Common myeloid progenitor, CD34-positive (primary cell): Measurements from ENCODE around the gene MPV17L2.

Source experiments
- CTCF ChIA-PET: fragments of 350-600 bp; sonication (Branson Sonifier 250); formaldehyde crosslinking; loops from one replicate; lab custom pipeline; 2021; ENCODE audit warnings: antibody characterized with exemption; lab: Charles Lee
- POLR2A ChIA-PET: fragments of 350-600 bp; sonication (Branson Sonifier 250); formaldehyde crosslinking; loops from one replicate; lab custom pipeline; 2021; ENCODE audit warnings: antibody characterized with exemption; lab: Charles Lee
- DNase-seq, 3 donors: peaks; one replicate each; pipeline versions ENCODE4 v3.0.0 to v3.0.0-alpha.2; 2013
- H3K27ac ChIP-seq, 2 experiments: 1 replicate in 1 of 2; 2 replicates in 1 of 2; pipeline ENCODE4 v1.7.0; 2013; ENCODE audit warnings: inconsistent platforms in 2 of 2, low read length in 2 of 2, mild to moderate bottlenecking in 2 of 2, low read depth in 1 of 2, moderate library complexity in 1 of 2; ENCODE audit not compliant: severe bottlenecking in 2 of 2, insufficient read depth in 1 of 2, poor library complexity in 1 of 2
- H3K27me3 ChIP-seq, 5 experiments: replicated peaks in 2 of 5; 1 replicate in 3 of 5; 2 replicates in 2 of 5; pipeline versions ENCODE4 v1.6.1 to v1.7.0; 2013; ENCODE audit warnings: low read length in 4 of 5, mild to moderate bottlenecking in 2 of 5, moderate library complexity in 2 of 5, inconsistent platforms in 1 of 5; ENCODE audit not compliant: insufficient read depth in 5 of 5, control insufficient read depth in 4 of 5
- H3K36me3 ChIP-seq, 4 experiments: 1 replicate in 2 of 4; 2 replicates in 2 of 4; pipeline versions ENCODE4 v1.6.1 to v1.7.0; 2013; ENCODE audit warnings: low read length in 3 of 4, control low read depth in 1 of 4, mild to moderate bottlenecking in 1 of 4; ENCODE audit not compliant: control insufficient read depth in 4 of 4, insufficient read depth in 4 of 4
- H3K4me1 ChIP-seq, 4 experiments: 1 replicate in 3 of 4; 2 replicates in 1 of 4; pipeline versions ENCODE4 v1.6.1 to v1.7.1; 2013; ENCODE audit warnings: low read length in 3 of 4, mild to moderate bottlenecking in 3 of 4, control low read depth in 1 of 4, inconsistent platforms in 1 of 4, moderate library complexity in 1 of 4; ENCODE audit not compliant: control insufficient read depth in 4 of 4, insufficient read depth in 4 of 4; ENCODE audit errors: control extremely low read depth in 1 of 4
- H3K4me3 ChIP-seq, 7 experiments: 1 replicate in 4 of 7; 2 replicates in 3 of 7; pipeline versions ENCODE4 v1.5.1 to v1.7.0; 2013; ENCODE audit warnings: mild to moderate bottlenecking in 7 of 7, low read length in 6 of 7, moderate library complexity in 6 of 7, inconsistent platforms in 2 of 7, low read depth in 2 of 7, control low read depth in 1 of 7; ENCODE audit not compliant: insufficient read depth in 4 of 7, control insufficient read depth in 1 of 7; ENCODE audit errors: extremely low read depth in 1 of 7
- H3K9me3 ChIP-seq, 5 experiments: 1 replicate in 4 of 5; 2 replicates in 1 of 5; pipeline versions ENCODE4 v1.6.1 to v1.7.1; 2013; ENCODE audit warnings: low read length in 4 of 5, mild to moderate bottlenecking in 2 of 5, inconsistent platforms in 1 of 5, low read depth in 1 of 5, moderate library complexity in 1 of 5; ENCODE audit not compliant: control insufficient read depth in 4 of 5, insufficient read depth in 2 of 5; ENCODE audit errors: control extremely low read depth in 1 of 5
- WGBS: methylation state at CpG from one replicate; pipeline ENCODE4 v1.1.5; 2013; ENCODE audit not compliant: insufficient coverage; 5-methylcytosine and 5-hydroxymethylcytosine counted together

The MPV17L2 gene

GRCh38 chr19:18159810-18160209 lies 33.2 kb upstream of the MPV17L2 start:
- Histone ChIP-seq H3K4me3 (no peak overlapping the region), H3K9me3 (no peaks in the 10 kb centered on the region), H3K36me3 (peaks cover 0 to 60% (median 29%) of the 10 kb centered on the region in 4 experiments), H3K27me3 (no peaks in the 10 kb centered on the region), H3K4me1 (peaks cover 0 to 44% (median 28%) of the 10 kb centered on the region in 4 experiments), H3K27ac (no peak overlapping the region)
- WGBS: 98% methylated on average over 7 of the region's 10 CpGs
- ChIA-PET CTCF (interaction anchor here (1.3 to 2.9 kb wide), 4 partner anchors 8 to 213 kb away, joined by 3 to 18 read pairs (median 14); partner anchors contain the start of gene IFI30), POLR2A (no interaction called here)
- DNase-seq: no peak

- ChIA-PET CTCF (interaction anchor here (0.8 to 2.9 kb wide), 9 partner anchors 9 to 214 kb away, joined by 3 to 18 read pairs (median 5); partner anchors contain the start of gene IFI30), POLR2A (interaction anchor here (0.5 kb wide), 1 partner anchor 136 kb away, joined by 3 read pairs; no protein-coding TSS in a partner anchor)
- Histone ChIP-seq H3K9me3 (no peaks in the 10 kb centered on the region), H3K36me3 (peaks cover 0 to 59% (median 29%) of the 10 kb centered on the region in 4 experiments), H3K4me1 (peaks cover 0 to 40% (median 28%) of the 10 kb centered on the region in 4 experiments), H3K4me3 (peak overlapping the region in 3 of 7 experiments; percentile 5 to 57 (median 51)), H3K27ac (peak overlapping the region in 1 of 2 experiments; percentile 61), H3K27me3 (no peaks in the 10 kb centered on the region)
- no peak for DNase-seq
- WGBS: 80% methylated on average over 13 of the region's 13 CpGs
Measured at GRCh38 chr19:18160493-18160970, 32.5 kb upstream of the MPV17L2 start.

GRCh38 chr19:18160971-18161635 lies 31.9 kb upstream of the MPV17L2 start:
- ChIA-PET CTCF (interaction anchor here (0.8 to 2.9 kb wide), 9 partner anchors 10 to 214 kb away, joined by 3 to 18 read pairs (median 5); partner anchors contain the start of gene IFI30), POLR2A (interaction anchor here (0.5 kb wide), 1 partner anchor 137 kb away, joined by 3 read pairs; no protein-coding TSS in a partner anchor)
- WGBS: 12% methylated on average over 24 of the region's 66 CpGs
- H3K4me1 ChIP-seq: peaks cover 0 to 34% (median 25%) of the 10 kb centered on the region in 4 experiments
- peak overlapping the region in 5 of 7 experiments; percentile 11 to 57 (median 31) for H3K4me3 ChIP-seq
- peak; percentile 65 to 71 (median 70) for DNase-seq
- H3K36me3 ChIP-seq: peaks cover 0 to 59% (median 31%) of the 10 kb centered on the region in 4 experiments
- H3K9me3 ChIP-seq: no peaks in the 10 kb centered on the region
- peak overlapping the region in 1 of 2 experiments; percentile 61 for H3K27ac ChIP-seq
- no peaks in the 10 kb centered on the region for H3K27me3 ChIP-seq

GRCh38 chr19:18161636-18162002 lies 31.4 kb upstream of the MPV17L2 start:
- H3K4me1 ChIP-seq: peaks cover 0 to 29% (median 23%) of the 10 kb centered on the region in 4 experiments
- 77% methylated on average over 14 of the region's 19 CpGs for WGBS
- H3K27ac ChIP-seq: no peak overlapping the region
- peaks cover 0 to 57% (median 31%) of the 10 kb centered on the region in 4 experiments for H3K36me3 ChIP-seq
- ChIA-PET CTCF (interaction anchor here (1.1 to 2.9 kb wide), 6 partner anchors 11 to 163 kb away, joined by 3 to 18 read pairs (median 6); partner anchors contain the start of gene IFI30), POLR2A (no interaction called here)
- no peak for DNase-seq
- peak overlapping the region in 4 of 7 experiments; percentile 21 to 34 (median 32) for H3K4me3 ChIP-seq
- H3K9me3 ChIP-seq: no peaks in the 10 kb centered on the region
- no peaks in the 10 kb centered on the region for H3K27me3 ChIP-seq

GRCh38 chr19:18164072-18164471 lies 28.9 kb upstream of the MPV17L2 start:
- ChIA-PET CTCF (interaction anchor here (0.6 to 2.0 kb wide), 6 partner anchors 8 to 88 kb away, joined by 3 to 7 read pairs (median 4); partner anchors contain the start of gene PIK3R2), POLR2A (no interaction called here)
- Histone ChIP-seq H3K27me3 (no peaks in the 10 kb centered on the region), H3K36me3 (peaks cover 5 to 66% (median 42%) of the 10 kb centered on the region in 4 experiments), H3K27ac (no peak overlapping the region), H3K4me3 (no peak overlapping the region), H3K4me1 (peaks cover 0 to 16% (median 14%) of the 10 kb centered on the region in 4 experiments), H3K9me3 (no peaks in the 10 kb centered on the region)
- no peak for DNase-seq
- 86% methylated on average over 1 of the region's 7 CpGs for WGBS

GRCh38 chr19:18165794-18166544 lies 27.0 kb upstream of the MPV17L2 start:
- ChIA-PET CTCF (interaction anchor here (0.7 to 2.2 kb wide), 10 partner anchors 10 to 167 kb away, joined by 3 to 13 read pairs (median 3); no protein-coding TSS in a partner anchor), POLR2A (interaction anchor here (0.5 to 1.1 kb wide), 3 partner anchors 15 to 249 kb away, joined by 3 to 10 read pairs (median 3); no protein-coding TSS in a partner anchor)
- WGBS: 97% methylated on average over 12 of the region's 15 CpGs
- H3K9me3 ChIP-seq: no peaks in the 10 kb centered on the region
- DNase-seq: no peak
- peaks cover 0 to 15% (median 12%) of the 10 kb centered on the region in 4 experiments for H3K4me1 ChIP-seq
- no peak overlapping the region for H3K27ac ChIP-seq
- no peak overlapping the region for H3K4me3 ChIP-seq
- peaks cover 5 to 68% (median 43%) of the 10 kb centered on the region in 4 experiments for H3K36me3 ChIP-seq
- H3K27me3 ChIP-seq: no peaks in the 10 kb centered on the region
